OCI-LY1 (cell line): ENCODE data around the gene CTIF.

Experiments
- H2AFZ ChIP-seq: fragments of 200-600 bp; sonication (generic), shearing (Covaris generic); 2 replicates; pipeline ENCODE4 v1.6.0; 2014; ENCODE audit warnings: antibody characterized with exemption, mild to moderate bottlenecking, low read length
- H3F3A ChIP-seq: fragments of 200-600 bp; sonication (generic), shearing (Covaris generic); 2 replicates; pipeline ENCODE4 v1.6.0; 2014; ENCODE audit warnings: mild to moderate bottlenecking, antibody characterized with exemption, low read length, moderate library complexity; ENCODE audit not compliant: insufficient read depth
- H3K27ac ChIP-seq: fragments of 200-600 bp; sonication (generic); 2 replicates; pipeline ENCODE4 v1.5.1; 2014; ENCODE audit warnings: low read length, mixed run types, mild to moderate bottlenecking, low read depth; ENCODE audit not compliant: poor library complexity, severe bottlenecking
- H3K27me3 ChIP-seq: fragments of 200-600 bp; sonication (generic); 2 replicates; pipeline ENCODE4 v1.6.0; 2014; ENCODE audit warnings: antibody characterized with exemption, mild to moderate bottlenecking, low read length, moderate library complexity; ENCODE audit not compliant: insufficient read depth
- H3K36me3 ChIP-seq: fragments of 200-600 bp; sonication (generic); 2 replicates; pipeline ENCODE4 v1.6.1; 2014; ENCODE audit warnings: mild to moderate bottlenecking, antibody characterized with exemption, low read length, moderate library complexity, mixed read lengths; ENCODE audit not compliant: insufficient read depth
- H3K4me1 ChIP-seq: fragments of 200-600 bp; sonication (generic); 2 replicates; pipeline ENCODE4 v1.5.1; 2014; ENCODE audit warnings: mild to moderate bottlenecking, low read length, moderate library complexity; ENCODE audit not compliant: insufficient read depth, severe bottlenecking
- H3K4me2 ChIP-seq: fragments of 200-600 bp; sonication (generic), shearing (Covaris generic); 2 replicates; pipeline ENCODE4 v1.6.1; 2014; ENCODE audit warnings: low read length
- H3K4me3 ChIP-seq: fragments of 200-600 bp; sonication (generic); 2 replicates; pipeline ENCODE4 v1.5.1; 2014; ENCODE audit warnings: low read length, low read depth, mild to moderate bottlenecking, mixed read lengths; ENCODE audit not compliant: poor library complexity, severe bottlenecking
- H3K79me2 ChIP-seq: fragments of 200-600 bp; shearing (Covaris generic); 2 replicates; pipeline ENCODE4 v1.6.1; 2016; ENCODE audit warnings: mixed run types, low read length, mixed read lengths; ENCODE audit not compliant: insufficient read depth
- H3K9ac ChIP-seq: fragments of 200-600 bp; sonication (generic), shearing (Covaris generic); 2 replicates; pipeline ENCODE4 v1.6.1; 2014; ENCODE audit warnings: mild to moderate bottlenecking, low read length, mixed read lengths
- H3K9me2 ChIP-seq: fragments of 200-600 bp; sonication (generic), shearing (Covaris generic); 2 replicates; pipeline ENCODE4 v1.6.1; 2014; ENCODE audit warnings: low read depth, mild to moderate bottlenecking, low read length, mixed read lengths
- H3K9me3 ChIP-seq: fragments of 200-600 bp; shearing (Covaris generic); 2 replicates; pipeline ENCODE4 v1.6.1; 2014; ENCODE audit warnings: low read length, mixed read lengths
- H4K20me1 ChIP-seq: fragments of 200-600 bp; sonication (generic), shearing (Covaris generic); 2 replicates; pipeline ENCODE4 v1.6.0; 2016; ENCODE audit warnings: mild to moderate bottlenecking, low read length; ENCODE audit not compliant: insufficient read depth
- CTCF ChIP-seq: fragments of 200-600 bp; sonication (generic), shearing (Covaris generic); IDR thresholded peaks from 2 replicates; pipeline ENCODE4 v1.5.1; 2017; ENCODE audit warnings: mild to moderate bottlenecking, antibody characterized with exemption, low read length, moderate library complexity, mixed read lengths
- EZH2 ChIP-seq: fragments of 200-600 bp; sonication (generic), shearing (Covaris generic); IDR thresholded peaks from 2 replicates; pipeline ENCODE4 v1.8.0; 2017; ENCODE audit warnings: borderline replicate concordance, mixed run types, mild to moderate bottlenecking, antibody characterized with exemption, low read length, moderate library complexity, mixed read lengths

Gene CTIF

GRCh38 chr18:48740851-48741485 is 202.1 kb downstream of the CTIF start:
- H3K36me3 ChIP-seq, result no peaks in the 10 kb centered on the region
- no peaks in the 10 kb centered on the region for H3K9me3 ChIP-seq
- H3K9me2 ChIP-seq, result no peaks in the 10 kb centered on the region
- H3F3A ChIP-seq, result no peaks in the 10 kb centered on the region
- no peaks in the 10 kb centered on the region for H3K4me1 ChIP-seq
- no peaks in the 10 kb centered on the region for H3K79me2 ChIP-seq
- H2AFZ ChIP-seq, result no peak overlapping the region
- H3K4me2 ChIP-seq, result no peak overlapping the region
- TF ChIP-seq EZH2 (no peak), CTCF (no peak)
- H3K4me3 ChIP-seq, result no peak overlapping the region
- no peak overlapping the region for H3K27ac ChIP-seq
- no peaks in the 10 kb centered on the region for H4K20me1 ChIP-seq
- no peaks in the 10 kb centered on the region; the same call in 1 of the 2 replicates for H3K27me3 ChIP-seq
- H3K9ac ChIP-seq, result no peak overlapping the region

DNA sequence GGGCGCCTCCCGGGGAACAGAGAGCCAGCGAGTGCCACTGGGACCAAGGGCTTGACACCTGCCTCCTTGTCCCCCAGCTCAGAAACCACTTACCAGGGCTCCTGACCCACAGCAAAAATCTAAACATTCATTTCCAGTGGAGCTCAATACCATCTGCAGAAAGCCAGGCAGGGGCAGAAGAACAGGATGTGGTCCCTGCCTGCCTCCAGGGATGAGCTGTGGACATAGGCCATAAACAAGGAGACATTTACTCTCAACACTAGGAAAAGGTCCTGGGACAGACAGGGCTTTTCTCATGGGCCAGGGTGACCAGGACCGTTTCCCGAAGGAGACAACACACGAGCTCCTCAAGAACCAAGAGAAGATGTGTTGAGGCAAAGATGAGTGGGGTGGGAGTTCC is 203.0 kb downstream of the CTIF start:
- Histone ChIP-seq H3K4me2 (no peak overlapping the region), H3K36me3 (no peaks in the 10 kb centered on the region)

GRCh38 chr18:48742304-48742703 is 203.5 kb downstream of the CTIF start:
- no peaks in the 10 kb centered on the region for H3F3A ChIP-seq
- TF ChIP-seq EZH2 (no peak), CTCF (no peak)
- H3K4me1 ChIP-seq, result no peaks in the 10 kb centered on the region
- H4K20me1 ChIP-seq, result no peaks in the 10 kb centered on the region
- no peak overlapping the region for H3K27ac ChIP-seq
- no peak overlapping the region for H2AFZ ChIP-seq
- no peaks in the 10 kb centered on the region; the same call in 1 of the 2 replicates for H3K27me3 ChIP-seq
- no peaks in the 10 kb centered on the region for H3K9me2 ChIP-seq
- H3K79me2 ChIP-seq, result no peaks in the 10 kb centered on the region
- no peak overlapping the region for H3K4me3 ChIP-seq
- H3K36me3 ChIP-seq, result no peaks in the 10 kb centered on the region
- H3K9ac ChIP-seq, result no peak overlapping the region
- no peak overlapping the region for H3K4me2 ChIP-seq
- no peaks in the 10 kb centered on the region for H3K9me3 ChIP-seq

More for the DNA sequence above, 203.0 kb downstream of the CTIF start:
- Histone ChIP-seq H2AFZ (no peak overlapping the region), H3K4me3 (no peak overlapping the region), H3K9ac (no peak overlapping the region), H3K27me3 (no peaks in the 10 kb centered on the region; the same call in 1 of the 2 replicates), H3F3A (no peaks in the 10 kb centered on the region), H3K79me2 (no peaks in the 10 kb centered on the region), H4K20me1 (no peaks in the 10 kb centered on the region), H3K9me2 (no peaks in the 10 kb centered on the region), H3K4me1 (no peaks in the 10 kb centered on the region), H3K9me3 (no peaks in the 10 kb centered on the region), H3K27ac (no peak overlapping the region)
- TF ChIP-seq EZH2 (no peak), CTCF (no peak)
